ENCODE results near the gene TXLNA.

DNA sequence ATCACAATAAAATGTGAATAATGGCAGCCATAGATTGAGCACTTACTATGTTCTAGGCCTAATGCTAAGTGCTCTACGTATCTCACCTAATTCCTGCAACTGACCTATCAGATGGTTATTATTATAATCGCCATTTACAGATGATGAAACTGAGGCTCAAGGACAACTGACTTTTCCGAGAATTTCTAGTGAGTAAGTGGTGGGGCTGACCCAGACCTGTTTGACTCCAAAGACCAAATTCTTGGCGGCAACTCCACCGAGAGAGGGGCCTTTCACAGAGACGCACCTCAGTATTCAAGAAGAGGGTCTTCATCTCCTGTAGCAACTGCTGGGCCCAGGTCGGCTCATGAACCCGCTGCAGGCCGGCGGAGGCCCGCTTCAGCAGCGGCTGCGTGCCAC, 42.1 kb downstream of the TXLNA start:
- TF ChIP-seq, protein P1, sequence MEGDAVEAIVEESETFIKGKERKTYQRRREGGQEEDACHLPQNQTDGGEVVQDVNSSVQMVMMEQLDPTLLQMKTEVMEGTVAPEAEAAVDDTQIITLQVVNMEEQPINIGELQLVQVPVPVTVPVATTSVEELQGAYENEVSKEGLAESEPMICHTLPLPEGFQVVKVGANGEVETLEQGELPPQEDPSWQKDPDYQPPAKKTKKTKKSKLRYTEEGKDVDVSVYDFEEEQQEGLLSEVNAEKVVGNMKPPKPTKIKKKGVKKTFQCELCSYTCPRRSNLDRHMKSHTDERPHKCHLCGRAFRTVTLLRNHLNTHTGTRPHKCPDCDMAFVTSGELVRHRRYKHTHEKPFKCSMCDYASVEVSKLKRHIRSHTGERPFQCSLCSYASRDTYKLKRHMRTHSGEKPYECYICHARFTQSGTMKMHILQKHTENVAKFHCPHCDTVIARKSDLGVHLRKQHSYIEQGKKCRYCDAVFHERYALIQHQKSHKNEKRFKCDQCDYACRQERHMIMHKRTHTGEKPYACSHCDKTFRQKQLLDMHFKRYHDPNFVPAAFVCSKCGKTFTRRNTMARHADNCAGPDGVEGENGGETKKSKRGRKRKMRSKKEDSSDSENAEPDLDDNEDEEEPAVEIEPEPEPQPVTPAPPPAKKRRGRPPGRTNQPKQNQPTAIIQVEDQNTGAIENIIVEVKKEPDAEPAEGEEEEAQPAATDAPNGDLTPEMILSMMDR (IDR thresholded peaks at IDR 0.05), result no peak
- TF ChIP-seq POLR2AphosphoS5 (IDR thresholded peaks at IDR 0.05), result no peak
